GM18867 (cell line): ENCODE results near the gene TBC1D21.
"Not testable (repeated sequence)": the region's sequence is repeated elsewhere in the genome, so short reads cannot be mapped to it uniquely, and the experiment has no call there.

Experiments
- ATAC-seq: cut with Tn5 transposase; IDR thresholded peaks from one replicate; pipeline ENCODE4 v1.9.1; 2021; ENCODE audit warnings: mild to moderate bottlenecking, moderate library complexity; ENCODE audit not compliant: unreplicated experiment

Gene TBC1D21

GRCh38 chr15:73927476-73928240 is 54.3 kb downstream of the TBC1D21 start:
- no peak for ATAC-seq

DNA sequence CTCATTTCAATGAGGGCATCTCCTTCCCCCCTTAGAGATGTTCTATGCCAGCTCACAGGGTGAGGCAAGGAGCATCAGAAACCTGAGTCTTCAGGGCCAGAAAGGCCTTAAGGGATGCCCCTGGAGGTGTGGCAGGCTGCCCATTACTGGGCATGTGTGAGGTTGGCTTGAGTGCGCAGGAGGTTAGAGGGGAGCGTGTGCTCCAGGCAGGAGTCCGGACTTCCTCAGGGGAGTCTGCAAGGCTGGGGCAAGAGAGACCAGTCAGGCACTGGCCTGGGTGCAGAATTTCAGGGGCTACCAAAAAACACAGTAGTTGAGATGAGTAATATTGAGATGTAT is 54.8 kb downstream of the TBC1D21 start:
- ATAC-seq = no peak

GRCh38 chr15:73928971-73929627 is 55.7 kb downstream of the TBC1D21 start:
- ATAC-seq = no peak

- ATAC-seq = no peak
These were observed 57.0 kb downstream of the TBC1D21 start for GRCh38 chr15:73930371-73930770.

GRCh38 chr15:73930790-73931281 is 57.5 kb downstream of the TBC1D21 start:
- ATAC-seq = no peak

GRCh38 chr15:73931441-73931840 is 58.1 kb downstream of the TBC1D21 start:
- ATAC-seq = no peak

DNA sequence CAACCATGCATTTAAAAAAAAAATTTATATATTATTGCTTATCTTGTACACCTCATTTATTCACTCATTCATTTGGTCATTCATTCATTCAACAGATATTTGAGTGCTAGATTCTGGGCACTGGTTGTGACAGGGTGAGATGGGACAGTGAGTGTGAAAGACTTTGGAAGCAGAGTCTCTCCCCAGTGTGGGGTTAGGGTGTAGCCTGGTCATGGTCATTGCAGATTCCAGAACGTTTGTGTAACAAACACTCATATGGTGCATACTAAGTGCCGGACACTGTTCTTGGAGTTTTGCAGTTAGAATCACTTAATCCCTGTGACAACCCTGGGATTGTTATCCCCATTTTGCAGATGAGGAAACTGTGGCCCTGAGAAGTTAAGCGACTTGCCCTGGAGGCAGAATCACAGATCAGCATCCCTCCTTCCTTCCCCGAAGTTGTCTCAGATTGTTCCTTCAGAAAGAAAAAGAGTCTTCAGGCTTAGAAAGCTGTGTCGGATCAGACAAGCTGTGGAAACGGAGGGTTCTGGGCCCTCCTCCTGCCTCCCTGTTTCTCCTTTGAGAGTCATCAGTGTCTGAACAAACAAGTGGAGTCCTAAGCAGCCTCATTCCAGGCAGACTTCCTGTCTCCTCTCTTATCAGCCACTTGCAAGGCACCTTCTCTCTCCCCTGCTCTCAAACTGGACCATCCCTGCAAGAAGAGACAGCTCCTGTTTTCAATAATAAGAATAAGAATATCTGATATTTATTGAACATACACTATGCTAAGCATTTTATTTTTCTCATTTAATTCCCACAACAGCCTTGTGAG is 59.2 kb downstream of the TBC1D21 start:
- ATAC-seq = no peak

DNA sequence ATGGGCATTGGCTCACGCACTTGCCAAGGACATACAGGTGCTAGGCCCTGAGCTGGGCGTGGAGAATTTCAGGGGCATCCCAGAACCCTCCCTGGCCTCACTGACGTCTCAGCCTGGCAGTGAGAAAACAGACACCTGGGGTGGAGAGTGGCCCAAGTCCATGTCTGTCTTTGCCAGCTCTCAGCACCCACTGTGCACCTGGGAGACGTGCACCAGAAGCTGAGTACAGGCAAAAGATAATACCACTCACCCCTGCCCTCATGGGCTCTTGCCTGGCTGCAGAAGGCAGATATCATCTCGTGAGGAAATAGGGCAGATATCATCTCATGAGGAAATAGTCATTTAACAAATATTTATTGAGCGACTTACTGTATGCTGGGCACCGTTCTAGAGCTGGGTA is 60.9 kb downstream of the TBC1D21 start:
- no peak for ATAC-seq

DNA sequence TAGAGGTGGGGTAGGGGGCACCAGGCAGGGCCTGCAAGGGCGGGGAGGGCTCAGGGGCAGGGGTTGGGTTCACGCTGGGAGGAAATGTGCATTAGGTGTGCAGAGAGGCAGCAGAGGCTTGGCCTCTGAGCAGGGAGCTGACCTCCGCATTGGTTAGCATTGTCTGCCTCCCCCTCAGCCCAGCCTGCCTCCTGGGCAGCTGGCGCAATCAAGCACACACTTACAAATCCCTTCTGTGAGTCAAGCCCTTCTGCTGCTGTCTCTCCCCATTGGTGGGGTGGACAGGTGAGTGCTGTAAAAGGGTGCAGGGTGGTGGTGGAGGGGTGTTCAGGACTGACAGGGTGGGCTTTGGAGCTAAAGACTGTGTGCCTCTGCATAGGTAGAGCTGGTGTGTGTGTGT is 62.2 kb downstream of the TBC1D21 start:
- no peak for ATAC-seq

- no peak for ATAC-seq
These were observed 62.8 kb downstream of the TBC1D21 start for GRCh38 chr15:73936181-73936580.

- ATAC-seq = no peak
These were observed 63.4 kb downstream of the TBC1D21 start for GRCh38 chr15:73936588-73937290.

- no peak for ATAC-seq
These were observed 63.9 kb downstream of the TBC1D21 start for GRCh38 chr15:73937296-73937695.

DNA sequence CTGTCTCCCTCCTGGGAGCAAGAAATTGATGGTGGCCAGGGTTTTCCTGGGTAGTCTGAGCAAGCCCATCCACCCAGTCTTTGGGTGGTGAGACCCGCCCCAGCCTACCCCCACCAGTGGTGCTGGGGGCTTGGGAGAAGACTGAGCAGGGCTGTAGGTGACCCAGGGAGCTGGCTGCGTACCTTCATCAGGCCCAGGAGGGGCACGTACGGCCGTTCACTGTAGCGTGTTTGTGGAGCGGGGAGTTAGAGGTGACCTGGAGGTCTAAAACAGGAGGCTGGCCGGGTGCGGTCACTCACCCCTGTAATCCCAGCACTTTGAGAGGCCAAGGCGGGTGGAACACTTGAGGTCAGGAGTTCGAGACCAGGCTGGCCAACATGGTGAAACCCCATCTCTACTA is 64.4 kb downstream of the TBC1D21 start:
- no peak for ATAC-seq

DNA sequence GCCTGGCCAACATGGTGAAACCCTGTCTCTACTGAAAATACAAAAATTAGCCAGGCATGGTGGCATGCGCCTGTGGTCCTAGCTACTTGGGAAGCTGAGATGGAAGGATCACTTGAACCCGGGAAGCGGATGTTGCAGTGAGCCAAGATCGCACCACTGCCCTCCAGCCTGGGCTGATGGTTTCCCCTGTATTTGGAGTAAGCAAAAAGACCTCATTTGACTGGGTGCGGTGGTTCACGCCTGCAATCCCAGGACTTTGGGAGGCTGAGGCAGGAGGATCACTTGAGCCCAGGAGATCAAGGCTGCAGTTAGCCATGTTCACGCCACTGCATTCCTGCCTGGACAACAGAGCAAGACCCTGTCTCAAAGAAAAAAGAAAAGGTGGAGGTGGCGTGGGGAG is 65.2 kb downstream of the TBC1D21 start:
- ATAC-seq = not testable (repeated sequence)
